Thymus (tissue), 11 donors: Measurements from ENCODE around the gene C12orf76. TPM values are rescaled to one million over a fixed set of nuclear protein-coding genes. Genes with fewer than 3 reads are reported as not detected.
"Not testable (repeated sequence)": the region's sequence is repeated elsewhere in the genome, so short reads cannot be mapped to it uniquely, and the experiment has no call there.

Experiments used
- DNase-seq, 9 donors: peaks; one replicate each; pipeline ENCODE4 v3.0.0-alpha.2; 2013; ENCODE audit warnings: low spot score in 9 of 9, low read depth in 6 of 9, missing footprints in 1 of 9
- H3K27ac ChIP-seq, 2 donors: one replicate each; pipeline ENCODE4 v1.5.1; 2013; ENCODE audit warnings: control low read depth in 1 of 2, low read depth in 1 of 2, low read length in 1 of 2, mild to moderate bottlenecking in 1 of 2, moderate library complexity in 1 of 2
- H3K27me3 ChIP-seq, 2 donors: one replicate each; pipeline ENCODE4 v1.5.1; 2013; ENCODE audit warnings: low read length in 1 of 2; ENCODE audit not compliant: control insufficient read depth in 2 of 2, insufficient read depth in 1 of 2
- H3K36me3 ChIP-seq, 2 donors: one replicate each; pipeline ENCODE4 v1.5.1; 2013; ENCODE audit warnings: low read length in 1 of 2, mild to moderate bottlenecking in 1 of 2, moderate library complexity in 1 of 2; ENCODE audit not compliant: control insufficient read depth in 2 of 2, insufficient read depth in 2 of 2
- H3K4me1 ChIP-seq, 2 donors: one replicate each; pipeline ENCODE4 v1.5.1; 2013; ENCODE audit warnings: low read length in 2 of 2; ENCODE audit not compliant: control insufficient read depth in 2 of 2, insufficient read depth in 2 of 2
- H3K4me3 ChIP-seq, 2 donors: one replicate each; pipeline ENCODE4 v1.5.1; 2013; ENCODE audit warnings: low read length in 2 of 2, control low read depth in 1 of 2, mild to moderate bottlenecking in 1 of 2
- H3K9me3 ChIP-seq, 2 donors: one replicate each; pipeline ENCODE4 v1.5.1; 2013; ENCODE audit warnings: low read length in 1 of 2, mild to moderate bottlenecking in 1 of 2; ENCODE audit not compliant: control insufficient read depth in 2 of 2, insufficient read depth in 1 of 2
- WGBS: extraction: QIAGEN DNeasy Blood & Tissue Kit; methylation state at CpG from one replicate; pipeline ENCODE4 v1.1.7; 2013; 5-methylcytosine and 5-hydroxymethylcytosine counted together
- polyA plus RNA-seq: library from polyadenylated mRNA; stranded (reverse); fragments of 200-250 nt; gene quantifications from one replicate; pipeline ENCODE4 v1.2.3, GENCODE V29; 2013
- total RNA-seq: library from RNA; stranded (reverse); fragments of 120-200 nt; gene quantifications from one replicate; pipeline ENCODE4 v1.2.4, GENCODE V29; 2013
- donor health status: healthy.

The C12orf76 gene
- total and polyA plus RNA-seq, 2 donors = 16.6 to 21.5 TPM

DNA sequence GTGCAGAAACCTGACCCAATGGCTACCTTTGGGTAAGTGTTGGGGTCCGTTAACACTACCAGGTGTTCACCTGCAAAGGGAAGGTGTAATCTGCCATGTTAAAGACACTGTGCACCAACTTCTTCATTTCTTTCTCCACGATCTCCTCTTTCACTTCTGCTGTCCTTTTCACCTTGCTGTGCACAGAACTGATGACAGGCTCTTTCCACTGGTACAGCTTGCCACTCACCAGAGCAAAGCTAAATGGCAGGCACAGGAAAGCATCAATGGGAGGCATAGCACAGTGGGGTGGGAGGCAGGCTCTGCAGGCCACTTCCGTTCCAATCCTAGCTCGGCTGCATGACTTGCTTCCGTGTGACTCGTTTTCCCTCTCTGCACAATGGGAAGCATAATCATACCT is 2.6 kb upstream of the C12orf76 start:
- Histone ChIP-seq H3K4me3 (no peak overlapping the region), H3K27ac (no peak overlapping the region), H3K4me1 (peaks cover 8 to 13% of the 10 kb centered on the region in 2 donors), H3K27me3 (no peaks in the 10 kb centered on the region), H3K9me3 (no peaks in the 10 kb centered on the region), H3K36me3 (no peaks in the 10 kb centered on the region)
- no peak for DNase-seq
- 96% methylated on average over 6 of the region's 6 CpGs for WGBS

DNA sequence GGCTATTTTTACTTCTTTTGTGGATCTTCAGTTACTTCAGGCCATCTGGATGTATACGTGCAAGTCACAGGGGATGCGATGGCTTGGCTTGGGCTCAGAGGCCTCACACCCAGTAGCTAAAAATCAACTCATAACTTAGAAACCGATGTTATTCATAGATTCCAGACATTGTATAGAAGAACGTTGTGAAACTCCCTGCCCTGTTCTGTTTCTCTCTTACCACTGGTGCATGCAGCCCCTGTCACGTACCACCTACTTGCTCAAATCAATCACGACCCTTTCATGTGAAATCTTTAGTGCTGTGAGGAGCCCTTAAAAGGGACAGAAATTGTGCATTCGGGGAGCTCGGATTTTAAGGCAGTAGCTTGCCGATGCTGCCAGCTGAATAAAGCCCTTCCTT is 1.3 kb upstream of the C12orf76 start:
- not testable (repeated sequence) for H3K9me3 ChIP-seq, H3K4me3 ChIP-seq, H3K27me3 ChIP-seq, H3K36me3 ChIP-seq, H3K27ac ChIP-seq, DNase-seq
- WGBS = 96% methylated on average over 9 of the region's 9 CpGs
- peaks cover 8 to 13% of the 10 kb centered on the region in 2 donors for H3K4me1 ChIP-seq

DNA sequence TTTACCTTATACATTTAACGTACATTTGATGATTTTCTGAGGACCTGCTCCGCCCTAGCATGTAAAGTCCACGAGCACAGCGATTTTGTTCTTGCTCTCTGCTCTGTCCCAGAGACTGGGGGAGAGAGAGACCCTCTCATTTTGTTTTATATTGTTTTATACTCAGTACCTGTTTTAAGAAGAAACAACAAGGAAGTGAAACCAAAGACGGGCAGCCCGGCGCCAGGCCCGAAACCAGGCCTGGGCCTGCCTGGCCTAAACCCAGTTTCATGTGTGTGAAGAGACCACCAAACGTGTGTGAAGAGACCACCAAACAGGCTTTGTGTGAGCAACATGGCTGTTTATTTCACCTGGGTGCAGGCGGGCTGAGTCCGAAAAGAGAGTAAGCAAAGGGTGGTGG is 712 bp upstream of the C12orf76 start:
- H3K27me3 ChIP-seq, H3K9me3 ChIP-seq, H3K36me3 ChIP-seq, DNase-seq: not testable (repeated sequence)
- peak overlapping the region; percentile 53 to 56 for H3K27ac ChIP-seq
- H3K4me1 ChIP-seq = peaks cover 8 to 13% of the 10 kb centered on the region in 2 donors
- WGBS = 91% methylated on average over 11 of the region's 11 CpGs
- peak overlapping the region; percentile 70 to 89 for H3K4me3 ChIP-seq

DNA sequence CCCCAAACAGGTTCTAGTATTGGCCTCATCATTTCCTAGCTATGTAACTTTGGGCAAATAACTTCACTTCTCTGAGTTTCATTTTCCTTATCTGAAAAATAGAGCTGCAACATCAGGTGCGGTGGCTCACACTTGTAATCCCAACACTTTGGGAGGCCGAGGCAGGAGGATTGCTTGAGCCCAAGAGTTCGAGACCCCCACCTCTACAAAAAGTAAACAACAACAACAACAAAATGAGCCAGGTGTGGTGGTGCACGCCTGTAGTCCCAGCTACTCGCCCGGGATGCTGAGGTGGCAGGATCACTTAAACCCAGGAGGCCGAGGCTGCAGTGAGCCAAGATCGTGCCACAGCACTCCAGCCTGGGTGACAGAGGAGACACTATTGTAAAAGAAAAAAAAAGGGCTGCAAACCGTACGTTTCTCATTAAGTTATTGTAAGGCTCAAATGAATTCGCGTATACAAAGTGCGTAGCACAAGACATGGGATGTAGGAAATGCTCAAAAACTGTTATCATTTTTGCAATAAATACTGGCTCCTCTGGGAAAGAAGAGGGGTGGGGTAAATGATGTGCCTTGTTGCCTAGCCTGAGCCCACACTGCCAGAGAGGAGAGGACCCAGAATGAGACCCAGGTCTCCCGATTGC is 903 bp downstream of the C12orf76 start:
- H3K36me3 ChIP-seq = peaks cover 0 to under 1% of the 10 kb centered on the region in 2 donors
- H3K4me1 ChIP-seq = peaks cover 8 to 13% of the 10 kb centered on the region in 2 donors
- no peak for DNase-seq
- 85% methylated on average over 14 of the region's 14 CpGs for WGBS
- H3K9me3 ChIP-seq = no peaks in the 10 kb centered on the region
- peak overlapping the region; percentile 70 to 89 for H3K4me3 ChIP-seq
- H3K27me3 ChIP-seq = no peaks in the 10 kb centered on the region
- no peak overlapping the region for H3K27ac ChIP-seq

DNA sequence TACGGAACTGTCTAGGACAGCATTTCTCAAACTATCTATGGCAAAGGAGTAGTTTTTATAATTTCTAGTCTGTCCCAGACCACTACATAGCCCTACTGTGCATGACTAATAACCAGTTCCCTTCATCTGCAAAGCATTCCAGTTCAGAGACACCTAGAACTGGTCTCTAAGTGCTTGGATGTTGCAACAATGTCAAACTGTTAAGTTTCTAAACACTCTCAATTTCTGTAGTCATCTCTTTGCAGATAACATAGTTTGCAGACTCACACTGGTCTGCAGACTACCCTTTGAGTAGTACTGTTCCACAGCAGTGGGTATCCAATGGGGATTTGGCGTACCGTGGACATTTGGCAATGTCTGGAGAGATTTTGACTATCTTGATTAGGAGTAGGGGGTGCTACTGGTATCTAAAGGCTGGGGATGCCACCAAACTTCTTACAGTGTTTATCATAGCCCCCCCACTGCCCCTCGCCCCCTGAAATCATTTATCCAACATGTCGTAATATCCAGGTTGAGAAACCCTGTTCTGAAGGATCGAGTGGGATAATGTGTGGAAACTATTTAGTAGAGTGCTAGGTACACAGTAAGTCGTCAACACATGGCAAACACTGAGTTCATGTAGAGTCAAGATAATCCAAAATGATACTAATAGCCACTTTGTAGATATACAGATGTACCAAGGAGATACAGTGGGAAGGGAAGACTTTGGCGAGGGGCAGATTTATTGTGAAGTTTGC is 1.7 kb downstream of the C12orf76 start:
- DNase-seq = no peak
- Histone ChIP-seq H3K4me3 (no peak overlapping the region), H3K27me3 (no peaks in the 10 kb centered on the region), H3K27ac (no peak overlapping the region), H3K9me3 (no peaks in the 10 kb centered on the region), H3K4me1 (peaks cover 8 to 13% of the 10 kb centered on the region in 2 donors), H3K36me3 (peaks cover 4 to 8% of the 10 kb centered on the region in 2 donors)
- WGBS = 98% methylated on average over 8 of the region's 8 CpGs

DNA sequence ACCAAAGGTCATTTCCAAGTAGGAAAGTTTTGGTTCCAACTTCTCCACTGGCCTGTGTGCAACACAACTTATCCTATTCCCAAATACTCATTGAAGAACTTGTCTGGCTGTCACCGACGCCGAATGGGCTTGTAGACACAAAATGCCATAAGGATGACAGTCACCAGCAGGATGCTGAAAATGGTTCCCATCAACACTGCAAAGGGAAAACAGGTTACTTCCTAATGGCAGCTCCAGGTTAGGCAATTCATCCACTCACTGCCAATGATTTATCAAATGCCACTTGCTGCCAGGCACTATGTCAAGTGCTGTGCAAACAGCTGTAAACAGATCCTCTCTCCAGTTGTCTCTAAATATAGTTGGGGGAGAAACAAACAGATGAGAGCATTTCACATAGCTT is 6.1 kb downstream of the C12orf76 start:
- no peak for DNase-seq
- Histone ChIP-seq H3K4me3 (no peak overlapping the region), H3K4me1 (peaks cover 1 to 4% of the 10 kb centered on the region in 2 donors), H3K27ac (no peak overlapping the region), H3K36me3 (peaks cover 13 to 36% of the 10 kb centered on the region in 2 donors), H3K27me3 (no peaks in the 10 kb centered on the region), H3K9me3 (peaks cover 0 to 2% of the 10 kb centered on the region in 2 donors)
- 98% methylated on average over 3 of the region's 3 CpGs for WGBS

DNA sequence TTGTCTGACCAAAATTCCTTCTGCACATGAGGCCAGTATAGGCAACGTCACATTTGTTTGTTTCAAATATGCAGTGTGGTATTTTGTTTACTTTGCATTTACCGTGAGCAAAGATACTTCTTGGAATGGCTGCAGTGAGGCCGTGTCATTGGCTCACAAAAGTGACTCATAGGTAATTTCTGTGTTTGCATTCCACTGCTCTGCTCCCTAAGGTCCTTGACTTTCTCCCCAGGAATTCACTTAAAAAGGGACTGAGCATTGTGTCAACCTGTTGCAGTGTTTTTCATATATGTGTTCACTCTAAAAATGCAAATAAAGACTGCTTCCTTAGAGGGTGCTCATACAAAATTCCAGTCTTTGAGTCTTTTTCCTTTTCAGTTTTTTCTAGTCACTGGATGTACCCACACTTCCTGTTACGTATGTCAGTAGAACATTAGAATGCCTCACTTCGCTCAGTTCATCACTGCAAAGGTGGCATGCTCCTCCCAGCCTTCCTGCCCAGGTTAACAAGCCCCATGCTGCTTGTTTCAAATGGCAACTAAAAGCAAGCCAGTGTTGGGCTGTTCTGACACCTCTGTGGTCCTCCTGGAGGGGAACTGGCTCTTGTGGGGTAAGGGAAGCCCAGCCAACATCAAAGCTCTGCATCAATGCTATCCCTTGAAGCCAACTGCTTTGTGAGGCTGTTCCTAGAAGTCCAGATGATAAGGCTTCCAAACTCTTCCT is 9.1 kb downstream of the C12orf76 start:
- Histone ChIP-seq H3K27me3 (no peaks in the 10 kb centered on the region), H3K36me3 (peaks cover 35 to 56% of the 10 kb centered on the region in 2 donors), H3K4me3 (no peak overlapping the region), H3K9me3 (peaks cover 0 to 2% of the 10 kb centered on the region in 2 donors), H3K27ac (peak overlapping the region in 1 of 2 donors; percentile 76), H3K4me1 (peaks cover 0 to 4% of the 10 kb centered on the region in 2 donors)
- 85% methylated on average over 5 of the region's 5 CpGs for WGBS
- DNase-seq = peak in 3 of 9 donors; percentile 22 to 49 (median 30)

DNA sequence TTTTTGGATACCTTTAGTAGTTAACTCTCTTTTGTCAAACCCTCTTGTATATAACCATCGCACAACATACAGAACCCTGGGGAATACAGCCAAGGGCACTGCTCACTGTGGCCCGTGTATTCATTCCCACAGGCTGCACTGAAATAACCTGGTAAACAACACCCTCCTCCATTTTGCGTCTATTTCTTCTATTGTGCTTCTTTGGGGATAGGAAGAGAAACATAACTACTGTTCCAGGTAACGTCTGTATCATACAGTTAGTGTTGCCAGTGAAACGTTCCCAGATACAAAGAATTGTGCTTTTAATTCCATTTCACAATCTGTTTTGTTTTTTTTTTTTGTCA is 9.6 kb downstream of the C12orf76 start:
- Histone ChIP-seq H3K36me3 (peaks cover 40 to 61% of the 10 kb centered on the region in 2 donors), H3K4me1 (peaks cover 0 to 4% of the 10 kb centered on the region in 2 donors), H3K9me3 (peaks cover 0 to 2% of the 10 kb centered on the region in 2 donors), H3K27ac (no peak overlapping the region), H3K4me3 (no peak overlapping the region), H3K27me3 (no peaks in the 10 kb centered on the region)
- no peak for DNase-seq
- WGBS = 94% methylated on average over 5 of the region's 5 CpGs

DNA sequence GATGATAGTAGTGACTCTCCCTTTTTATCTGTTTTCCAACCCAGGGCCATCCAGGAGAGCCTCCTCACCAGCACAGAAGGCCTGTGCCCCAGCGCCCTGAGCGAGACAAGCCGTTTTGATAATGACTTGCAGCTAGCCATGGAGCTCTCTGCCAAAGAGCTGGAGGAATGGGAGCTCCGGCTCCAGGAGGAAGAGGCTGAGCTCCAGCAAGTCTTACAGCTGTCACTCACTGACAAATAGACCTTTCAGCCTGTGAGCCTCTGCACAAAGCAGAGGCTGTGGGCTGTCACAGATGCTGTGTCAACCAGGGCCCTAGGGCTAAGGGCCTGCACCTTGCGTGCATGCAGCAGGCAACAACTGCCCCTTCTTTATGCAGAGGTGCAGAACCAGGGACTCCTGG is 11.0 kb downstream of the C12orf76 start:
- H3K4me1 ChIP-seq = peaks cover 0 to 4% of the 10 kb centered on the region in 2 donors
- no peak for DNase-seq
- no peak overlapping the region for H3K27ac ChIP-seq
- 98% methylated on average over 5 of the region's 5 CpGs for WGBS
- H3K27me3 ChIP-seq = no peaks in the 10 kb centered on the region
- no peak overlapping the region for H3K4me3 ChIP-seq
- H3K9me3 ChIP-seq = peaks cover 0 to 2% of the 10 kb centered on the region in 2 donors
- H3K36me3 ChIP-seq = peaks cover 43 to 68% of the 10 kb centered on the region in 2 donors
